Mucosa of rectum (tissue), 2 donors: Measurements from ENCODE around the gene EIF4E1B.

Source experiments
- H3K27ac ChIP-seq, 2 donors: one replicate each; pipeline ENCODE4 v1.7.0; 2013; ENCODE audit warnings: inconsistent platforms in 2 of 2, low read depth in 2 of 2, low read length in 2 of 2
- H3K27me3 ChIP-seq, 2 donors: one replicate each; pipeline ENCODE4 v1.7.0; 2013; ENCODE audit warnings: low read length in 2 of 2; ENCODE audit not compliant: control insufficient read depth in 2 of 2, insufficient read depth in 2 of 2
- H3K36me3 ChIP-seq, 2 donors: one replicate each; pipeline ENCODE4 v1.7.0; 2013; ENCODE audit warnings: low read length in 2 of 2; ENCODE audit not compliant: control insufficient read depth in 2 of 2, insufficient read depth in 2 of 2
- H3K4me1 ChIP-seq, 2 donors: one replicate each; pipeline ENCODE4 v1.7.0; 2013; ENCODE audit warnings: low read length in 2 of 2, mild to moderate bottlenecking in 1 of 2; ENCODE audit not compliant: control insufficient read depth in 2 of 2, insufficient read depth in 2 of 2
- H3K4me3 ChIP-seq, 2 donors: one replicate each; pipeline ENCODE4 v1.7.0; 2013; ENCODE audit warnings: low read length in 2 of 2
- H3K9ac ChIP-seq, 2 donors: one replicate each; pipeline ENCODE4 v1.7.0; 2013; ENCODE audit warnings: low read length in 2 of 2, low read depth in 1 of 2, mild to moderate bottlenecking in 1 of 2
- H3K9me3 ChIP-seq, 2 donors: one replicate each; pipeline ENCODE4 v1.7.0; 2013; ENCODE audit warnings: low read length in 2 of 2; ENCODE audit not compliant: control insufficient read depth in 2 of 2
- donor health status: healthy.
- donor health status: Normal muscosa, but diverticular disease.

Gene EIF4E1B

GRCh38 chr5:176636426-176636825 is 6.0 kb downstream of the EIF4E1B start:
- H3K4me3 ChIP-seq, result no peak overlapping the region
- H3K36me3 ChIP-seq, result no peaks in the 10 kb centered on the region
- H3K4me1 ChIP-seq, result no peaks in the 10 kb centered on the region
- H3K27ac ChIP-seq, result no peak overlapping the region
- H3K9ac ChIP-seq, result no peak overlapping the region
- H3K9me3 ChIP-seq, result no peaks in the 10 kb centered on the region
- peaks cover 17 to 23% of the 10 kb centered on the region in 2 donors for H3K27me3 ChIP-seq

- no peak overlapping the region for H3K4me3 ChIP-seq
- H3K4me1 ChIP-seq, result no peaks in the 10 kb centered on the region
- no peak overlapping the region for H3K27ac ChIP-seq
- H3K9ac ChIP-seq, result no peak overlapping the region
- H3K27me3 ChIP-seq, result peaks cover 12 to 16% of the 10 kb centered on the region in 2 donors
- no peaks in the 10 kb centered on the region for H3K9me3 ChIP-seq
- H3K36me3 ChIP-seq, result no peaks in the 10 kb centered on the region
Measured at GRCh38 chr5:176637556-176637955, 7.1 kb downstream of the EIF4E1B start.

GRCh38 chr5:176638437-176638836 is 8.0 kb downstream of the EIF4E1B start:
- Histone ChIP-seq H3K4me1 (no peaks in the 10 kb centered on the region), H3K4me3 (no peak overlapping the region), H3K27ac (no peak overlapping the region), H3K36me3 (no peaks in the 10 kb centered on the region), H3K9ac (no peak overlapping the region), H3K27me3 (peaks cover 6 to 11% of the 10 kb centered on the region in 2 donors), H3K9me3 (no peaks in the 10 kb centered on the region)

- Histone ChIP-seq H3K9me3 (no peaks in the 10 kb centered on the region), H3K36me3 (no peaks in the 10 kb centered on the region), H3K4me1 (no peaks in the 10 kb centered on the region), H3K9ac (no peak overlapping the region), H3K4me3 (no peak overlapping the region), H3K27me3 (peaks cover 0 to 6% of the 10 kb centered on the region in 2 donors), H3K27ac (no peak overlapping the region)
Measured at GRCh38 chr5:176639208-176639607, 8.7 kb downstream of the EIF4E1B start.

- Histone ChIP-seq H3K27ac (no peak overlapping the region), H3K4me1 (no peaks in the 10 kb centered on the region), H3K27me3 (peaks cover 0 to 6% of the 10 kb centered on the region in 2 donors), H3K9ac (no peak overlapping the region), H3K4me3 (no peak overlapping the region), H3K36me3 (no peaks in the 10 kb centered on the region), H3K9me3 (no peaks in the 10 kb centered on the region)
Measured at GRCh38 chr5:176639981-176640380, 9.5 kb downstream of the EIF4E1B start.

GRCh38 chr5:176640616-176641015 is 10.1 kb downstream of the EIF4E1B start:
- Histone ChIP-seq H3K36me3 (no peaks in the 10 kb centered on the region), H3K27ac (no peak overlapping the region), H3K4me3 (no peak overlapping the region), H3K4me1 (no peaks in the 10 kb centered on the region), H3K9me3 (no peaks in the 10 kb centered on the region), H3K9ac (no peak overlapping the region), H3K27me3 (peaks cover 0 to 6% of the 10 kb centered on the region in 2 donors)

- no peak overlapping the region for H3K9ac ChIP-seq
- peaks cover 0 to 3% of the 10 kb centered on the region in 2 donors for H3K27me3 ChIP-seq
- no peak overlapping the region for H3K4me3 ChIP-seq
- H3K4me1 ChIP-seq, result peaks cover 1 to 8% of the 10 kb centered on the region in 2 donors
- H3K9me3 ChIP-seq, result no peaks in the 10 kb centered on the region
- no peaks in the 10 kb centered on the region for H3K36me3 ChIP-seq
- no peak overlapping the region for H3K27ac ChIP-seq
Measured at GRCh38 chr5:176642675-176643490, 12.4 kb downstream of the EIF4E1B start.

- Histone ChIP-seq H3K36me3 (no peaks in the 10 kb centered on the region), H3K9ac (no peak overlapping the region), H3K4me1 (peaks cover 9 to 16% of the 10 kb centered on the region in 2 donors), H3K27ac (no peak overlapping the region), H3K4me3 (no peak overlapping the region), H3K9me3 (no peaks in the 10 kb centered on the region), H3K27me3 (peaks cover 0 to 3% of the 10 kb centered on the region in 2 donors)
Measured at GRCh38 chr5:176643491-176644219, 13.2 kb downstream of the EIF4E1B start.

GRCh38 chr5:176644294-176644693 is 13.8 kb downstream of the EIF4E1B start:
- Histone ChIP-seq H3K4me3 (no peak overlapping the region), H3K9me3 (no peaks in the 10 kb centered on the region), H3K9ac (no peak overlapping the region), H3K27ac (no peak overlapping the region), H3K36me3 (no peaks in the 10 kb centered on the region), H3K4me1 (peaks cover 10 to 16% of the 10 kb centered on the region in 2 donors), H3K27me3 (peaks cover 0 to 3% of the 10 kb centered on the region in 2 donors)
